Hematopoietic multipotent progenitor cell treated with erythropoietin and hydrocortisone succinate and interleukin-3 and kit ligand, for 4 days (in vitro differentiated cells): ENCODE data around the gene ZNF664.

Experiments used
- DNase-seq: peaks from one replicate; pipeline ENCODE4 v3.0.0-alpha.2; 2015

Gene ZNF664

DNA sequence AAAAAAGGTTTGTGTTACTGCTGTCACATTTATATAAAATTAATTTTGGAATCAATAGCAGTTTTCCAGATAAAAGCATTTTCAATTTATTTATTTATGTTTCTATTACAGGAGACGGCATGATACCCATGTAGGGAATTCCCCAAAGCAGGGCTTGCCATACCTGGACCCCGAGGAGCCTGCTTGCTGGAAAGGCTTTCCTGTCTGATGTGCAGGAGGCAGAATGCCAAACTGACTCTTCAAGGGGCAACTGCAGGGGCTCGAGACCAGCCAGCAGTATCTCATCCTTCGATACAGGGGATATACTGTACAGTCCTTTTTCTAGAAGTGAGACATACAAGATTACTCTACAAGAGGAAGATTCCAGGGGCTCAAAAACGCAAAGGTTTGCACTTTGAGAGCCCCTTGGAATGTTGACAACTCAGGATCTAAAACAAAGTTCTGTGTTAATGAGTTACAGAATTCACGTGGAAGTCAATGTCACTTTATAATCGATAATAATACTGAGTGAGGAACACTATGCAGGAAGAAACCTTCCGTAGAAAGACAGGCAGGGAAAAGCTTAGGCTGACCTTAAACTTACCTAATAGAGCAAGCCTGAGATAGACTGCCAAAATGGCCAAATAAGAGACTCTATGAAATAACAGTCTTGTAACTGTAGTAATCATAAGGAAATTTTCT lies 38.6 kb downstream of the ZNF664 start:
- DNase-seq: no peak

DNA sequence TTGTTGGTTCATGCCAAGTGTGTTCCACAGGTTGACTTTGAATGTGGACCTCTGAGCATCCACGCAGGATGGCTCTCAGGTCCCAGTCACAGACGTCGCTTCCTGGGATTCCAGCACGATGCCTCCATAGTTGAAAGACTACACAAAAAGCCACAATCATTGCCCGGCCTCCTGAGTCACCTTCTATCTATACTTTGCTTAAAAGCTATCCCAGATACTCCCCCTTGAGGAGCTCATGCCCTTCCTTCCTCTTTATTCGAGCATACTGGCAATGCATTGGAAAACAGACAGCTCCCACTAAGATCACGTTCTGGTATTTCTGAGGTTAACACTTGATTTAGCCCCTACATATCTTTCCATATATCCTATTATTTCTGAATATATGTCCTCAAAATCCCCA lies 40.1 kb downstream of the ZNF664 start:
- no peak for DNase-seq

DNA sequence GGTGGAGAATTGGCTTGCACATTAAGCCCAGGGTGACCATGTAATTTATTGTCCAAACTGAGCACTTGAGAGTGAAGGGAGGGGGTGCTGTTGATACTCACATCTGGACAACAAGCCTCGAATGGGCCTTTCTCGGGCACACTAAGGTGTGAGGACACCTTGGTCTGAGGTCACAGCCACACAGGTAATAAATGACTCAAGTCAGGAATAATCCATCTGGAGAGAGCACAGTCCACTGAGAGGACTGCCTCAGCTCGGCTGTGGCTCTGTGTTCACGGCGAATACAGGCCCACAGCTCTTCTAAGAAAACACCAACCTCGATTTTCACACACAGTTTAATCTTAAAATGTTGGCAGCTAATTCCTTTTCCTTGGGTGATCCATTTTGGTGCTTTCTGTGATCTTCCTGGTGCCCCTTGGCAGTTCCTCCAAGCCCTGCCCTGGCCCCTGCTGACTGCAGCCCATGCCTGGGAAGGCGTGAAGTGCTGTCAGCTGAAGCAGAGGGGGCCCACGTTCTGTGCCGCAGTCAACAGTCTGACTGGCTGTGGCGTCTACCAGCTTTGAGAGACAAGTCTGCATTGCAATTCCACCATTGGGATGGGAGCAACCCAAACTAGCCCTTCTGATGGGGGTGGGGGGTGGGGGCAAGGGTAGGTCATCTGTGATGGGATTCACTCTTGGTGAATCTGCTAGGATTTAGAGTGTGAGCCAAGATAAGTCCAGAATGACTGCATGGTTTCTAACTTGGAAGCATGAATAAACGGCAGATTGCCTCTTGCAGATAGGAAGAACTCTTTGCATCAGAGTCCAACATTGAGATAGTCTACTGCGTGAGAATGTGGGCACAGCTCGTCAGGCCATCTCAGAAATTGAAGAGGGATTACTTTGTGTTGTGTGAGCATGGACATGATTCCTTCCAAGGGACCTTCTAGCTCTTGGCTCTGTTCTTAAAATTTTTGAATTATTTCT lies 42.8 kb downstream of the ZNF664 start:
- DNase-seq: no peak

DNA sequence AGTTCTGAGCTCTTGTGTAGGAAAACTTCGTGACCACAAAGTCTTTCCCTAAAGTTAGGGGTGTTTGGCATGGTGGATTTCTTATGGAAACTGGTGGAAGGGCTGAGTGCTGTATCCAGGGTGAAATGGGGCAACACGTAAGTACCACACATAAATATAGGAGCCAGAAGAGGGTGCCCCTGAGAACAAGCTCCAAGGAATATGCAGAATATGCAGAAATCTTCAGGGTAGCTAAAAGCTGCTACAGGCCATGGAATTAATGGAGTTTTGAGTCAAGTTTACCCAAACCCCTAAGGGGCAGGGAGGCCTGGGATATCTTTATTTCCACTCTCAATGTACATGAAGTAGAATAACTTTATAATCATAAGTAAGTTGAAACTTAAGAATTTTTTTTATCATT lies 44.0 kb downstream of the ZNF664 start:
- DNase-seq: no peak

DNA sequence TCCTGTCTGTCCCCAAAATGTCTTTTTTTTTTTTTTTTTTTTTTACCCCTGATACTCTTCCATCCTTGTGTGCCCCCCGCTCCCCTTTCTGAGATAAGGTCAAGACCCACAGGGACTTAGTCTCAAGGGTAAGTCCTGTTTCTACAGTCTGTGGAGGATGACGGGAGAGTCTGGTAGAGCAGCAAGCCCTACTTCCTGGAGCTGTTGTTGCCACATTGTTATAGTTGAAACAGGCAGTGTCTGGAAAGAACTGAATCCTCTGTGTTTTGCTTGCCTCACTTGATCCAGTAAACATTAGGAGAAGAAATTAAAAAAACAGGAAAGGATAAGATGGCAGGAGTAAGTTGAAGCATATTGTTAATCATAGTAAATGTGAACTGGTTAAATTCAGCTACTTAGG lies 45.5 kb downstream of the ZNF664 start:
- peak; percentile 20 for DNase-seq

DNA sequence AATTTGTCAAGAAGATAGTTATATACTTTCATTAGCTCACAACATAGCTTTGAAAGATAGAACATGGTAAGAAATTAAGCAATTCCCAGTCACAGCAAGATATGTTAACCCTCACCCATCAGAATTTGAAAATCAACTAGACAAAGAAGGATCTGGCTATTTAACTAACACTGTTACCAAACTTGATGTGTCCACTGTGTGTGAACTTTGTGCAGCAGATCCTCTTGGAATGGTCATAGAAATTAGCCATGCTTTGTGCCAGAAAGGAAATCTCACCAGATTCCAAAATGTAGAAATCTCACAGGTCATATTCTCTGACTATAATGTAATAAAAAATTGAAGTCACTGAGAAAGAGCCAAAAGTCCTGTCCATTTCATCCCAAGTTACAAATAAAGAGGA lies 46.1 kb downstream of the ZNF664 start:
- DNase-seq: no peak

DNA sequence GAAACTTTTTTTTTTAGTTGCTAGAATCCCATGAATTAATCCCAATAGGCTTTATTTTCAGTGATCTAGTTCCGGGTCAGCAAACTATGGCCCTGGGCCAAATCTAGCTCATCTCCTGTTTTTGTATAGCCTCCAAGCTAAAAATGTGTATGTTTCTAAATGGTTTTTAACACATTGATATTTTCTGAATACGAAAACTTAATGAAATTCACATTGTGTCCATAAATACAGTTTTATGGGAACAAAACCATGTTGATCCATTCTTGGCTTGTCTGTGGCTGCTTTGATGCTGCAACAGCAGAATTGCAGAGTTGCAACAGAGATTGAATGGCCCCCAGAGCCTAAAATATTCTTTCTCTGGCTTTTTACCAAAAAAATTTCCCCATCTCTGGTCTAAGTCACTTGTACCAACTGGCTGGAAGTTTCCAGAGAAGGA lies 47.5 kb downstream of the ZNF664 start:
- DNase-seq: no peak

DNA sequence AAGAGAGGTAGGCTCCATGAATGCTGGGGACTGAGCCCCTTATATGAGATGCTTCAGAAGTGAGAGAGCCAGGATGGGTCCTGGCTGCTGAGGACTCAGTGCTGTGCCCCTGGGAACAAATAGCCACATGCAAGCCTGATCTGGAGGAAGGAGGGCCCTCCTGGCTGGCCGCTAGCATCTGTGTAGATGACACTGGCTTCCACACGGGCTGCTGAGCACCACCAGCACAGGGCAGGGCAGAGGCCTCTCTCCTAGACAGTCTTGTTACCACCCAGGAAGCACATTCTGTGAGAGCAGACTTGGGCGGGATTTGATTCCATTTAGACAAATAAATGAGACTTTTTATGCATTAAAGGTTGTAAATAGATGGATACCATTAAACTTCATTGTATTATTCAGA lies 48.0 kb downstream of the ZNF664 start:
- peak; percentile 35 for DNase-seq

DNA sequence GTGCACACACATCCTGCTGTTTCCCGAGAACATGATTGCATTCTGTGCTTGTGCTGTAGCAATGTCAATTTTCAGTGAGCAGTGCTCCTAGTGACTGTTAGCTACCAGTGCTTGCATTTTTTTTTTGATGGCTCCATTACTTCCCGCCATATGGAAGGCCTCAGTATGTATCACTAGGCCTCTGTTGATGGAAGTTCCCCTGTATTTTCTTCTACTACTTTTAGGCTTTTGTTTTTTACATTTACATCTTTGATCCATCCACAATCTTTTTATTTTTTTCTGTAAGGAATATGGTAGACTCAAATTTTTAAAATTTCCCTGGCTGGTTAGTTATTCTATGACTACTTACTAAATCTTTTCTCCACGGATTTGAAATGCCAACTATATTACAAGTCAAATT lies 49.1 kb downstream of the ZNF664 start:
- no peak for DNase-seq

DNA sequence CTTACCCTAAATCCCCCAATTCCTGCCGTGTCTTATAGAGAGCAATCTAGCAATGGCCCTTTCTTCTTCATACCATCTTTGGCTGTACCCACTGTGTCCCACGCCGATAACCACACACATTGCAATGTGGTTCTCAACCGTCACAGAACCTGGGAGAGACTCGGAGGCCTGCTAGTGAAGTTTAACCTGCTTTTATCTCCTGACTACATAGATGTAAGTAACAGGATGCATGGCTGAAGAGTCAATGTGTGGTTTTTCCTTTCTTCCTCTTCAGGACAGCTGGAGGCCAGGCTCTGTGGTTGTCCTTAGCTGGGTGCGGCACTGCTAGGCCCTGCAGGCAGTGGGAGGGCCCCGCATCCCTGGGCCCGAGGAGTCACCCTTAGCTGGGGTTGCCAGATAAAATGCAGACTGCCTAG lies 51.3 kb downstream of the ZNF664 start:
- DNase-seq: peak; percentile 98

DNA sequence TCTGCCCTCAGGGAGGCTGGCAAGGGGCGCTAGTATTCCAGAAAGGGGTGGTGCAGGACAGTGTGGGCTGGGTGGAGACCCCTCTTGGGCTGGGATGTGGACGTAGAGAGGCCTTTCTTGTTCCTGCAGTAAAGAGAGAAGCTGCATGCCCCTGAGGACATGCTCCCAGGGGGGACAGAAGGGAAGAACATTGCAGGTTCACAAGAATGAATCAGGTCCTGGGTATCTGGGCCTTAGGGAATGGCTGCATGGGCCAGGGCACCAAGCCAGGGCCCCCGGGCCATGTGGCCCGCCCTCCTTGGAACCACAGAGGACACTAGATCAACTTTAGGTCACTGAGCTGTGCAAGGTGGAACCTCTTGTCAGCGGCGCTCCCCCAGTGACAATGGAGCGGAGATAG lies 51.8 kb downstream of the ZNF664 start:
- peak; percentile 52 for DNase-seq

DNA sequence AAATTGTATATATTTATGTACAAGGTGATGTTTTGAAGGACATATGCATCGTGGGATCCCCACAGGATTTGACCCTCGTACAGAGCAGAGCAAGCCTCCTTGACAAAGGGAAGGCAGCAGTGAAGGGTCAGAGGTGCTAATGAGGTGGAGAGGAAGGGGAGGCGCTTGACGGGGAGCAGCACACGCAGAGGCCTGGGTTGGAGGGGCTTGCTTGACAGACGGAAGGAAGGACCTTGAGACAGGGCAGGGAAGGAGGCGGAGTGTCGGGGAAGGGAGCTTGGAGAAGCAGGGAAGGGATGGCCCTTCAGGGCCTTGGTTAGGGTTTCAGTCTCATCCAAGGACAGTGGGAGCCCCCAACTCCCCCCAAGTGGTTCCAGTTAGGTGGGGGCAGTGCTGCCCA lies 52.6 kb downstream of the ZNF664 start:
- DNase-seq: no peak

DNA sequence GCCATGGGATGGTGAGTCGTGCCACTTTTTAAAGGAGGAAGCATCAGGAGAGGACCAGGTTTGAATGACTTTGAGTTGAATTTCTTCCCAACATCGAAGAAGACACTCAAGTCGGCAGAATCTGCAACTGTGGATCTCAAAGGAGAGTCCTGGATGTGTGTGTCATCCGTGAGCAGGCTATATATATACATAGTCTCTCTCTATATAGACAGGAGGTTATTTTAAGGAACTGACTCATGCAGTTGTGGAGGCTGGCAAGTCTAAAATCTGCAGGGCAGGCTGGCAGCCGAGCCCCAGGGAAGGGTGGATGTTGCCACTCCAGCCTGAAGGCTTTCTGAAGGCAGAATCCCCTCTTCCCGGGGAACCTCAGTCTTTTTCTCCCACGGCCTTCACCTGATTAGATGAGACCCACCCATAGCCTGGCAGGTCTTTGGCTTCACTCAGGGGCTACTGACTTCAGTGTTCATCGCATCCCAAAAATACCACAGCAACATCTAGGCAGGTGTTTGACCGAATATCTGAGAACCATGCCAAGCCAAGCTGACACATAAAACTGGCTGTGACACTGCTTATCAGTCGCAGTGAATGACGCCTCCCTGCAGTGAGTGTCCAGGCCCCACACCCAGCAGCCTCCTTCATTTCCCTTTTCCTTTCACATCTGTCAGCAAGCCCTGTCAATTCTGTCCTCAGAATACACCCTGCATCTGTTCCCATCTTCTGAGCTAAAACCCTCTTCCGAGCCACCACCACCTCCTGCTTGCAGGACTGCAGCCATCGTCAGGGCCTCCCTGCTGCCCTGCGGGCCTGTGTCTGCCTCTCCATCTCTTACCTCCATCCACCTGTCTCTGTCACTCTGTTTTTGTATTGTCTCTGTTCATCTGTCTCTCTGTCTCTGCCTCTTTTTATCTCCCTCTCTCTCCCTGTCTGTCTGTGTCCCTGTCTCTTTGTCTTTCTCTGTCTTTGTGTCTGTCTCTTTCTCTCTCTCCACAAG lies 54.0 kb downstream of the ZNF664 start:
- DNase-seq: peak; percentile 73

DNA sequence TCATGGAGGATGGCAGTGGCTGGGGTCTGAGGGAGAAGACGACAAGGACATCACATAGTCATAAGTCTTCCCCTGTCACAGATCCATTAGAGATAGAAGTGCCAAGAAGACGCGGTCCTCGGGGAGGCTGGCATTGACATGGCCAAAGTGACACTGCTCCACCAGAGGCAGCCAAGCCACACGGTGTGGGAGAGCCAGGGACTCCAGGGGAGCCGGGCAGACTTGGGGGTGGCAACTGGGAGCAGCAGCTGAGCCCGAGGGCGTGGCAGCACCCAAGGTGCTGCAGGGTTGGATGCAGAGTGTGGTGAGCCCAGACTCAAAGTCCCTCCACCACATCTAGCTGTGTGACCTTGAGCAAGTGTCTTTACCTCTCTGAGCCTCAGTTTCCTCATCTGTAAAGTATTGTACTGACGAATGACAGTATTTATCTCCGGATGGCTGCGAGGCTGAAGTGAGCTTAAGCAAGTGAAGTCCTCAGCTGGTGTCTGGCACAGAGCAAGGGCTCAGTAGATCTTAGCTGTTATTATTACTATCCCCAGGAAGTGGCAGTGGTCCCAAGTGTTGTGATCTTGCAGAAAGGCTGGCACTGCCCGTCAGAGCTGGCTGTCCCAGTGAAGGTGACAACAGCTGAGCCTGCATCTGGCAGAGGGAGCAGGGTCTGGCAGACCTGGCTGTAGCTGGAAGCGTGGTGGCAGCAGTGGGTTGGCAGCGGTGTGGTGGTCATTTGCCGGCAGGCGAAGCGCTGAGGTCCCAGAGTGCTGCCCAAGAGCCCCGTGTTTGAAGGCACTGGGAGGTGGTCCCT lies 54.9 kb downstream of the ZNF664 start:
- no peak for DNase-seq

DNA sequence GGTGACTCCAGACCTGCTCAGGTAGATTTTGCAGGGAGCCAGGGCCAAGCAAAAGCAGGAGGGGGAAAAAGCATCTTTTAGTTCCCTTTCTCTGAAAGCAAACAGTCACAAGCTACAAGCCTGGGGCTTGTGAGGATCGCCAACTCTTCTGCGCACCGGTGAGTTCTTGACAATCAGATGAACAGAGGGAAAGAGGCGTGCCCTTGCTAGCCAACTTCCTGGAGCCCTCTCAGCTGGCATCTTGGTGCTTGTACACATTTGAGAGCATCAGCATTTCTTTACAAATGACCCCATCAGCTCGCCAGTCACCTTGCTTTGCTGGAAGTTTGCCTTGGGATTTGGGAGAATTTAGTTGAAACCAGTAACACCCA lies 55.5 kb downstream of the ZNF664 start:
- peak; percentile 67 for DNase-seq

DNA sequence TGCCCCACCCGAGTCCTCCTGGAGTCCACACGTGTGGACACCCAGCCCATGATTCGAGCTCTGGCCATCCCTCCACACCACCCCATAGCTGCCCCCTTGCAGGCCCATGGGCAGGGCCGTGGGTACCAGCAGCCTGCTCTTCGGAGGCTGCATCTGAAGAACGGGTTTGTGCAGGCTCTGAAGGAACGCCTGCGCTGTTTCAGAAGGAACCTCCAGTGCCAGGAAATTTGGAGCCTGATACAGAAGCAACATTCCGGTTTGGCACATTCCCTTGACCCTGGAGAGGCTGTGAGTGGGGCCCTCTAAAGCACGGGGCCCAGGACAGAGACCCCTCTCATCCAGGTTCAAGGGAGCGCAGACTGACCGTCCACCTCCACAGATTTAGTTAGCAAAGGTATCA lies 57.0 kb downstream of the ZNF664 start:
- no peak for DNase-seq

DNA sequence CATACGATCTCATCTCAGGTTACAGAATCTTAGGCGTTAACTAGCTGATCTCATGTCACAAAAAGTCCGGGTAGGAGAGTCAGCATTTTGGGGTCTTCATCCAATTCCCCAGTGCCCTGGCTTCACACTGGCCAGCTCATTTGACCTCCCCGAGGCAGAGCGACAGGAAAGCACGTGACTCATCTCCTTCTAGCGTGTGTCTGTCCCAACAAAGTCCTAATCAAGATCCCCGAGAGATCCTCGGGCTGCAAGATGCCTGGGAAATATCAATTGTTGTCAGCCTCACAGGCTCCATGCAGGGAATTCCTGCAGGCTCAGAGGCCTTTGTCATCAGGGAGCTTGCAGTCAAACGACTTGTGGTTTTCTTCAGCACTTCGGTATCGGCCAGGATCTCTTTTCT lies 57.5 kb downstream of the ZNF664 start:
- DNase-seq: peak; percentile 23

DNA sequence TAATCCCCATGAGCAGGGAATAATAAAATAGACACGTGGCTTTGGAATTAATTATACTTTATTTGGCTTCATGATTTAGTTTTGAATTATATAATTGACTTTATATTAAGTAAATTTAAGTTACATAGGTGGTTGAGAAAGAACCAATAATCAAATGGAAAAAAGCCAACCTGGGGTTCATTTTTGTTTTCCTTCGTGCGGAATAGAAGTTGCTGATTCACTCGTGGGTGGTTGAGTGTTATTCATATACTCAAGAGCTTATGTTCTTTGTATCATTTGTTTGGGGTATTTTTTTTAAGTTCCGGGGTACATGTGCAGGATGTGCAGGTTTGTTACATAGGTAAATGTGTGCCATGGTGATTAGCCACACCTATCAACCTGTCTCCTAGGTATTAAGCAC lies 58.0 kb downstream of the ZNF664 start:
- DNase-seq: no peak

DNA sequence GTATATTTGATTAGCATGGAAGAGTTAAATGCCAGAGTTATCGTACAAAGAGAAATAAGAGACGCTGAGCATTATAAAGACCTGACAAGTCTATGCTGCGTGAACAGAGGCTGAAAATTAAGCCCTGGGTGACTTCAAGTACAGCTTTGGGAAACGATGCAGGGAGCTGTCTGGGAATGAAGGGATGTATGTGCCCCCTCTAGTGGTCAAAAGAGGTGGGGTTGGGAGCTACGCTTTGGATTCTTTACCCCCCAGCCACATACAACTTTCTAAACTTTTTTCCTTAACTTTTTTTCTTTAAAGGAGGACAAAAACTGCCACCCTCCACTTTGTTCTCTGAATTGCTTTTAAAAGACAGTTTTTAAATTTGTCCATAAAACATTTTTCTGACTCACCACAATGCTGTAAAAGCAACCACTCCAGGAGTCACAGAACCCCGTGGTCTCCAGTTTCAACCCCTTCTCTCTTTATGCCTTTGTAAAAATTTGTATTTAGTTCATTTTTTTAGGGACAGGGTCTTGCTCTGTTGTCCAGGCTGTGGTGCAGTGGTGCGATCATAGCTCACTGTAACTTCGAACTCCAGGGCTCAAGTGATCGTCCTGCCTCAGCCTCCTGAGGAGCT lies 59.4 kb downstream of the ZNF664 start:
- peak; percentile 80 for DNase-seq

DNA sequence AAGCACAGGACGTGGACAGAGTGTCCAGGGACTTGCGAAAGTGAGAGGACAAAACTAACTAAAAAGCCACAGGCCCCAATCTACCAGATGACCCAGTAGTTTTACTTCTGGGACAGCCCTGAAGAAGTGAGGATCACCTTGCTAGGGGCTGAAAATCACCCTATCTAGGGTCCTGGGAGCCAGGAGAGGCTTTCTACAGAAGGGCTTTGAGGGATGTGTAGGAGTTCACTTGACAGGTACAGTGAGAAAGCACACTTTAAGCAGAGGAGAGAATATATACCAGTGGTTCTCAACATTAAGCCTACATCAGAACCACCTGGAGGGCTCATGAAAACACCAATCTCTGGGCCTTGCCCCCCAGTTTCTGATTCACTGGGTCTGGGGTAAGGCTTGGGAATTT lies 60.8 kb downstream of the ZNF664 start:
- no peak for DNase-seq

DNA sequence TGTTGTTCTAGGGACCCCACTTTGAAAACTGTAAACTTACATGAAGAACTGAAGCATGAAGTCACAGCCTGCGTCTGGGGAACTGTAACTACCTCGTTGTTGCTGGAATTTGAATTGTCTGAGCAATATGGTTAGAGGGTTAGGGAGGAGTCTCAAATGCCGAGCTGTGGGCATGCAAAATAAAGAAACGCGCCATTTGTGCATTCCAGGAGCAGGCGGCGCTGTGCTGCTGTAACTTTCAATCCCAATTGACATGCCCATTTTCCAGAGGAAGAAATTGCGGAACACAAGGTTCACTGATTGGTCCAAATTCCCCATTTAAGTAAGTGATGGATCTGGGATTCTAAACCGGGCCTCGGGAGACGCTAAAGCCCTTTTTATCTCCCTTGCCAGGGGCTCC lies 61.3 kb downstream of the ZNF664 start:
- no peak for DNase-seq

DNA sequence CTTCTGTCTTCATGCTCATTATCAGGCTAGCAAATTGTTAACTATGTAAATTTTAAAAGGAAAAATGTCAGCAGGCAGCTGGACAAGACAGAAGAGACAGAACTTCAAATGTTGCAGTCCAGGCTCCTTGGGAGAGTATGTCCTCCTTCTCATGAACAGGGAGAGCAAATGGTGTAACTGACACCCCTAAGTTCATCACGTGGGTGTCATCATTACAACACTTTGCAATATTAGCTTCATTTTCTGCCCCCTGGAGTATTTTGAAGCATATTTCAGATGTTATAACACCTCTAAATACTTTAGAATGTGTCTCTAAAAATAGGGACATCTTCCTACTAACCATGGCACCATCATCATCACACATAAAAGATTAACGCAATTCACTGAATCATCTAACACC lies 62.1 kb downstream of the ZNF664 start:
- no peak for DNase-seq
